Small intestine (tissue), 7 donors: Measurements from ENCODE around the gene ECHS1. TPM values are rescaled to one million over a fixed set of nuclear protein-coding genes. Genes with fewer than 3 reads are reported as not detected.
"Not testable (repeated sequence)": the region's sequence is repeated elsewhere in the genome, so short reads cannot be mapped to it uniquely, and the experiment has no call there.

Experiments
- DNase-seq, 2 donors: peaks; one replicate each; pipeline versions ENCODE4 v3.0.0 to v3.0.0-alpha.2; 2013
- FAIRE-seq: peaks from 2 replicates; lab custom pipeline; 2012; peaks lifted over from hg19 to GRCh38; lab: Jason Lieb, UNC
- H3K27ac ChIP-seq, 3 donors: one replicate each; pipeline ENCODE4 v1.5.1; 2013; ENCODE audit warnings: low read length in 2 of 3, mild to moderate bottlenecking in 2 of 3, control low read depth in 1 of 3, inconsistent platforms in 1 of 3, low read depth in 1 of 3, moderate library complexity in 1 of 3
- H3K27me3 ChIP-seq, 3 donors: one replicate each; pipeline ENCODE4 v1.6.1; 2013; ENCODE audit warnings: low read length in 3 of 3, inconsistent platforms in 1 of 3; ENCODE audit not compliant: control insufficient read depth in 3 of 3, insufficient read depth in 3 of 3
- H3K36me3 ChIP-seq, 3 donors: one replicate each; pipeline ENCODE4 v1.6.1; 2013; ENCODE audit warnings: low read length in 3 of 3, inconsistent platforms in 1 of 3, low read depth in 1 of 3, mild to moderate bottlenecking in 1 of 3, moderate library complexity in 1 of 3; ENCODE audit not compliant: control insufficient read depth in 3 of 3, insufficient read depth in 2 of 3
- H3K4me1 ChIP-seq, 3 donors: one replicate each; pipeline ENCODE4 v1.6.1; 2013; ENCODE audit warnings: low read length in 2 of 3, inconsistent platforms in 1 of 3, low read depth in 1 of 3, mild to moderate bottlenecking in 1 of 3, moderate library complexity in 1 of 3; ENCODE audit not compliant: control insufficient read depth in 3 of 3, insufficient read depth in 2 of 3
- H3K4me3 ChIP-seq, 3 donors: one replicate each; pipeline ENCODE4 v1.5.1; 2013; ENCODE audit warnings: low read length in 3 of 3, control low read depth in 1 of 3, inconsistent platforms in 1 of 3, low read depth in 1 of 3, mild to moderate bottlenecking in 1 of 3, moderate library complexity in 1 of 3
- H3K9me3 ChIP-seq, 2 donors: one replicate each; pipeline ENCODE4 v1.6.1; 2013; ENCODE audit warnings: low read depth in 1 of 2, low read length in 1 of 2; ENCODE audit not compliant: control insufficient read depth in 2 of 2, insufficient read depth in 1 of 2
- WGBS, 3 donors: extraction: QIAGEN DNeasy Blood & Tissue Kit; methylation state at CpG; one replicate each; pipeline ENCODE4 v1.1.7; 2013; 5-methylcytosine and 5-hydroxymethylcytosine counted together
- polyA plus RNA-seq, 4 donors: library from polyadenylated mRNA; stranded (reverse) in 3 of 4; unstranded in 1 of 4; fragments of 200-250 nt in 3 of 4; fragments of 120-200 nt in 1 of 4; gene quantifications; one replicate each; pipeline versions ENCODE4 v1.2.1 to v1.2.3, GENCODE V29; 2013
- donor health status: healthy with polysubstance abuse.
- donor health status: control.
- donor health status: control.
- donor health status: Bipolar disorder and iron deficiency.
- donor health status: healthy.

ECHS1 gene
- polyA plus RNA-seq, 4 donors, result 140 to 371 (median 225) TPM

- no peaks in the 10 kb centered on the region for H3K4me1 ChIP-seq
- 96 to 98% (median 96%) methylated on average over 14 of the region's 14 CpGs for WGBS, 3 donors
- H3K9me3 ChIP-seq, result peaks cover 0 to 12% of the 10 kb centered on the region in 2 donors
- DNase-seq, result no peak
- peaks cover 0 to 7% (median 4%) of the 10 kb centered on the region in 3 donors for H3K27me3 ChIP-seq
- H3K27ac ChIP-seq, result no peak overlapping the region
- no peak for FAIRE-seq
- peaks cover 7 to 47% (median 12%) of the 10 kb centered on the region in 3 donors for H3K36me3 ChIP-seq
- no peak overlapping the region for H3K4me3 ChIP-seq
Observed at GRCh38 chr10:133418289-133418993, 45.3 kb upstream of the ECHS1 start.

GRCh38 chr10:133415752-133416151, 42.6 kb upstream of the ECHS1 start:
- Histone ChIP-seq H3K4me3 (no peak overlapping the region), H3K27me3 (no peaks in the 10 kb centered on the region), H3K4me1 (no peaks in the 10 kb centered on the region), H3K9me3 (peaks cover 0 to 26% of the 10 kb centered on the region in 2 donors), H3K27ac (no peak overlapping the region), H3K36me3 (peaks cover 14 to 39% (median 21%) of the 10 kb centered on the region in 3 donors)
- FAIRE-seq (no peak), DNase-seq (no peak)
- 88 to 93% (median 90%) methylated on average over 24 to 25 of the region's 25 CpGs for WGBS, 3 donors

- FAIRE-seq, H3K27me3 ChIP-seq, H3K4me1 ChIP-seq, H3K27ac ChIP-seq, H3K4me3 ChIP-seq, DNase-seq: not testable (repeated sequence)
- H3K9me3 ChIP-seq, result peaks cover 0 to 34% of the 10 kb centered on the region in 2 donors
- H3K36me3 ChIP-seq, result peaks cover 10 to 33% (median 20%) of the 10 kb centered on the region in 3 donors
- WGBS, 3 donors, result 97% methylated on average over 19 to 23 of the region's 23 CpGs
Observed at GRCh38 chr10:133414401-133414800, 41.2 kb upstream of the ECHS1 start.

GRCh38 chr10:133412381-133412711, 39.2 kb upstream of the ECHS1 start:
- Histone ChIP-seq H3K36me3 (peaks cover 7 to 25% (median 21%) of the 10 kb centered on the region in 3 donors), H3K9me3 (peaks cover 0 to 34% of the 10 kb centered on the region in 2 donors), H3K27me3 (no peaks in the 10 kb centered on the region), H3K27ac (no peak overlapping the region), H3K4me1 (no peaks in the 10 kb centered on the region), H3K4me3 (no peak overlapping the region)
- DNase-seq, result no peak
- no peak for FAIRE-seq

- H3K4me3 ChIP-seq, result no peak overlapping the region
- H3K9me3 ChIP-seq, result peaks cover 0 to 34% of the 10 kb centered on the region in 2 donors
- H3K27ac ChIP-seq, result no peak overlapping the region
- 97 to 98% (median 97%) methylated on average over 7 of the region's 7 CpGs for WGBS, 3 donors
- DNase-seq (no peak), FAIRE-seq (no peak)
- H3K27me3 ChIP-seq, result no peaks in the 10 kb centered on the region
- H3K36me3 ChIP-seq, result peaks cover 7 to 27% (median 23%) of the 10 kb centered on the region in 3 donors
- no peaks in the 10 kb centered on the region for H3K4me1 ChIP-seq
Observed at GRCh38 chr10:133411523-133412380, 38.6 kb upstream of the ECHS1 start.

- peaks cover 0 to 8% of the 10 kb centered on the region in 2 donors for H3K9me3 ChIP-seq
- peaks cover 0 to 1% (median 0%) of the 10 kb centered on the region in 3 donors for H3K4me1 ChIP-seq
- peaks cover under 1 to 42% (median 15%) of the 10 kb centered on the region in 3 donors for H3K36me3 ChIP-seq
- no peak overlapping the region for H3K4me3 ChIP-seq
- H3K27me3 ChIP-seq, result no peaks in the 10 kb centered on the region
- H3K27ac ChIP-seq, result no peak overlapping the region
- WGBS, 3 donors, result 78 to 90% (median 81%) methylated on average over 8 of the region's 8 CpGs
- no peak for DNase-seq
- FAIRE-seq, result no peak
Observed at GRCh38 chr10:133405844-133406527, 32.8 kb upstream of the ECHS1 start.

GRCh38 chr10:133405272-133405671, 32.1 kb upstream of the ECHS1 start:
- FAIRE-seq (no peak), DNase-seq (no peak)
- Histone ChIP-seq H3K36me3 (peaks cover 0 to 45% (median 12%) of the 10 kb centered on the region in 3 donors), H3K4me3 (no peak overlapping the region), H3K4me1 (peaks cover 0 to 7% (median 1%) of the 10 kb centered on the region in 3 donors), H3K9me3 (peaks cover 0 to 5% of the 10 kb centered on the region in 2 donors), H3K27me3 (no peaks in the 10 kb centered on the region), H3K27ac (no peak overlapping the region)
- WGBS, 3 donors, result 68 to 70% (median 69%) methylated on average over 2 of the region's 2 CpGs

GRCh38 chr10:133403784-133404183, 30.6 kb upstream of the ECHS1 start:
- FAIRE-seq (no peak), DNase-seq (no peak)
- Histone ChIP-seq H3K9me3 (no peaks in the 10 kb centered on the region), H3K4me1 (peaks cover 0 to 7% (median 3%) of the 10 kb centered on the region in 3 donors), H3K27ac (no peak overlapping the region), H3K4me3 (no peak overlapping the region), H3K36me3 (peaks cover 0 to 54% (median 11%) of the 10 kb centered on the region in 3 donors), H3K27me3 (no peaks in the 10 kb centered on the region)
- 91 to 94% (median 93%) methylated on average over 5 of the region's 5 CpGs for WGBS, 3 donors
